Smooth muscle cell (in vitro differentiated cells): ENCODE results near the gene HPS5. TPM values are rescaled to one million over a fixed set of nuclear protein-coding genes. Genes with fewer than 3 reads are reported as not detected.
"Not testable (repeated sequence)": the region's sequence is repeated elsewhere in the genome, so short reads cannot be mapped to it uniquely, and the experiment has no call there.

Experiments used
- DNase-seq: peaks from one replicate; lab custom pipeline; 2025; ENCODE audit not compliant: unreplicated experiment; lab: John Stamatoyannopoulos, UW
- H2AFZ ChIP-seq: fragments of 200-600 bp; sonication (generic); 2 replicates; pipeline ENCODE4 v1.6.0; 2016; ENCODE audit warnings: antibody characterized with exemption, low read depth, mild to moderate bottlenecking
- H3F3A ChIP-seq: fragments of 200-600 bp; sonication (generic); 2 replicates; pipeline ENCODE4 v1.6.0; 2017; ENCODE audit warnings: antibody characterized with exemption, low read depth
- H3K27ac ChIP-seq: fragments of 200-600 bp; sonication (generic); 2 replicates; pipeline ENCODE4 v1.5.1; 2016; ENCODE audit warnings: low read depth, mild to moderate bottlenecking
- H3K27me3 ChIP-seq: fragments of 200-600 bp; sonication (generic); 2 replicates; pipeline ENCODE4 v1.6.1; 2016; ENCODE audit warnings: low read depth, mild to moderate bottlenecking
- H3K36me3 ChIP-seq: fragments of 200-600 bp; sonication (generic); 2 replicates; pipeline ENCODE4 v1.5.1; 2016; ENCODE audit warnings: low read depth
- H3K4me1 ChIP-seq: fragments of 200-600 bp; sonication (generic); 2 replicates; pipeline ENCODE4 v1.5.1; 2016; ENCODE audit warnings: low read depth
- H3K4me2 ChIP-seq: fragments of 200-600 bp; sonication (generic); 2 replicates; pipeline ENCODE4 v1.6.0; 2016; ENCODE audit warnings: mild to moderate bottlenecking
- H3K4me3 ChIP-seq: fragments of 200-600 bp; sonication (generic); 2 replicates; pipeline ENCODE4 v1.5.1; 2016; ENCODE audit warnings: mild to moderate bottlenecking
- H3K79me2 ChIP-seq: fragments of 200-600 bp; sonication (generic); 2 replicates; pipeline ENCODE4 v1.6.0; 2016; ENCODE audit warnings: low read depth, mild to moderate bottlenecking
- H3K9ac ChIP-seq: fragments of 200-600 bp; sonication (generic); 2 replicates; pipeline ENCODE4 v1.6.0; 2016; ENCODE audit warnings: low read depth
- H3K9me3 ChIP-seq: fragments of 200-600 bp; sonication (generic); replicated peaks from 2 replicates; pipeline ENCODE4 v1.5.1; 2016; ENCODE audit warnings: low read depth
- H4K20me1 ChIP-seq: fragments of 200-600 bp; sonication (generic); 2 replicates; pipeline ENCODE4 v1.6.0; 2016; ENCODE audit warnings: low read depth
- whole genome bisulfite sequencing: methylation state at CpG from one replicate; pipeline ENCODE4 v1.1.7; 2016; ENCODE audit warnings: low lambda C conversion rate; 5-methylcytosine and 5-hydroxymethylcytosine counted together
- polyA plus RNA-seq: library from polyadenylated mRNA; unstranded; fragments of >200 nt; fragmentation: Nextera tagmentation; extraction: Ambion mirVana; gene quantifications from 2 replicates; pipeline ENCODE4 v1.2.1, GENCODE V29; 2016
- total RNA-seq: library from RNA; depleted of rRNA; stranded (reverse); fragments of >200 nt; gene quantifications from 2 replicates; pipeline ENCODE4 v1.2.3, GENCODE V29; 2014
- TF ChIP-seq, protein P1 (sequence below): fragments of 200-600 bp; sonication (generic); IDR thresholded peaks from 2 replicates; pipeline ENCODE4 v1.5.1; 2017; ENCODE audit warnings: borderline replicate concordance, mild to moderate bottlenecking, antibody characterized with exemption; ENCODE audit not compliant: insufficient read depth, poor library complexity, severe bottlenecking

HPS5 gene
- total and polyA plus RNA-seq, 2 experiments from 2014 or later: 7.4 to 13.1 TPM

DNA sequence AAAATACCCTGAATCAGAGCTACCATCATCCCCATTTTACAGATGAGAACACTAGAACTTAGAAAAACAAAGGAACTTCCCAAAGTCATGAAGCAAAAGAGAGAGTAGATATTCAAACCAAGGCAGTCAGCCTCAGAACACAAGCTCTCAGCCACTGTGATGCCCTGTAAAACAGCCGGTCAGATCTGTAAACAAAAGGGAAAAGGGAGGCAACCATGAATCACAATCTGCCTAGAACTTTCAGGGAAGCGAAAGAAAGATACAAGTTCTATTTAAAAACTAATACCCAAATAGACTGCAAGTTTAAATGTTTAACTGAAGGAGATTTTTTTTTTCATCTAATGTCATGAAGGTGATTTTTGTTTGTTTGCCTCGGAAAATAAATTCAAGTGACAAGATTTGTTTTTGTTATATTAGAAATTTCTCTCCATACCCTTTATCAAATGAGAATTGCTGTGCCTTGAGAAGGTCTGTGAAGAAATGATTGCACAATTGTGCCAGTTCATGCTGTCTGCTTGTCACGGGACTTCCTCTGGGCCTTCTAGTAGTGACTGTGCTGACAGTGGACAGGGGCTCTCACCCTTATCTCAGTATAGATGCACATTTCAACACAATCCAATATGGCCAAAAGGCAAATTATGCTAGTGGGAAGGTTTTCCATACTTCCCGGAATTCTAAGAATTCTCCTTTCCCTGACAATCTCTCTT, 44.2 kb downstream of the HPS5 start:
- no peaks in the 10 kb centered on the region for H3K4me1 ChIP-seq
- 86% methylated on average over 5 of the region's 5 CpGs for WGBS

DNA sequence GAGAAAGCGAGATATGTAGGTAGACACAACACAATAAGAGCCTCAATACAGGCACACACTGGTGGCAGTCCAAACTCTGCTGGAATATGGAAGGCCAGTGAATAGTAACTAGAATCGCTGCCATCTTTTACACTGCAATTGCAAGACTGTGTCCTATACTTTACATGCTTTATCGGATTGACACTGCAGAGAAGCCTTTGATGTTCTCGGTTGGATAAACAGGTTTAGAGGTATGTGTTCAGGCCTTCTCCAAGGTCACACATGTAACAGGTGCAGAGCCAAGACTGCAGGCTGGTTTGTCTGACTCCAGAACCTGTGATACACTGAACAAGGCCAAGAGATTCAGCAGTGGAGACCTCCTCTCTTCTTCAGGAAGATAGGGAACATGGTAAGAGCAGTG, 50.7 kb downstream of the HPS5 start:
- no peak overlapping the region for H3K4me3 ChIP-seq
- H3K9me3 ChIP-seq: no peaks in the 10 kb centered on the region
- H3K4me1 ChIP-seq: no peaks in the 10 kb centered on the region
- TF ChIP-seq, protein P1, sequence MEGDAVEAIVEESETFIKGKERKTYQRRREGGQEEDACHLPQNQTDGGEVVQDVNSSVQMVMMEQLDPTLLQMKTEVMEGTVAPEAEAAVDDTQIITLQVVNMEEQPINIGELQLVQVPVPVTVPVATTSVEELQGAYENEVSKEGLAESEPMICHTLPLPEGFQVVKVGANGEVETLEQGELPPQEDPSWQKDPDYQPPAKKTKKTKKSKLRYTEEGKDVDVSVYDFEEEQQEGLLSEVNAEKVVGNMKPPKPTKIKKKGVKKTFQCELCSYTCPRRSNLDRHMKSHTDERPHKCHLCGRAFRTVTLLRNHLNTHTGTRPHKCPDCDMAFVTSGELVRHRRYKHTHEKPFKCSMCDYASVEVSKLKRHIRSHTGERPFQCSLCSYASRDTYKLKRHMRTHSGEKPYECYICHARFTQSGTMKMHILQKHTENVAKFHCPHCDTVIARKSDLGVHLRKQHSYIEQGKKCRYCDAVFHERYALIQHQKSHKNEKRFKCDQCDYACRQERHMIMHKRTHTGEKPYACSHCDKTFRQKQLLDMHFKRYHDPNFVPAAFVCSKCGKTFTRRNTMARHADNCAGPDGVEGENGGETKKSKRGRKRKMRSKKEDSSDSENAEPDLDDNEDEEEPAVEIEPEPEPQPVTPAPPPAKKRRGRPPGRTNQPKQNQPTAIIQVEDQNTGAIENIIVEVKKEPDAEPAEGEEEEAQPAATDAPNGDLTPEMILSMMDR: no peak
- no peaks in the 10 kb centered on the region for H3K36me3 ChIP-seq
- no peak overlapping the region for H3K27ac ChIP-seq
- no peak for DNase-seq
- H3K79me2 ChIP-seq: no peaks in the 10 kb centered on the region
- 73% methylated on average over 4 of the region's 4 CpGs for WGBS
- no peaks in the 10 kb centered on the region for H3F3A ChIP-seq
- no peak overlapping the region for H3K9ac ChIP-seq
- H2AFZ ChIP-seq: no peak overlapping the region
- H4K20me1 ChIP-seq: no peaks in the 10 kb centered on the region
- no peak overlapping the region for H3K4me2 ChIP-seq
- no peaks in the 10 kb centered on the region for H3K27me3 ChIP-seq

More for the DNA sequence above, 44.2 kb downstream of the HPS5 start:
- Histone ChIP-seq H3K79me2 (no peaks in the 10 kb centered on the region), H4K20me1 (no peaks in the 10 kb centered on the region), H3F3A (no peaks in the 10 kb centered on the region), H3K36me3 (peaks cover 7% of the 10 kb centered on the region), H3K4me3 (no peak overlapping the region), H2AFZ (no peak overlapping the region), H3K27ac (no peak overlapping the region), H3K9ac (no peak overlapping the region), H3K4me2 (no peak overlapping the region), H3K27me3 (no peaks in the 10 kb centered on the region), H3K9me3 (no peaks in the 10 kb centered on the region)
- no peak for DNase-seq
- TF ChIP-seq, protein P1: no peak

- no peaks in the 10 kb centered on the region for H3K79me2 ChIP-seq
- no peaks in the 10 kb centered on the region for H3K4me1 ChIP-seq
- no peak overlapping the region for H3K9ac ChIP-seq
- H3K4me2 ChIP-seq: no peak overlapping the region
- no peaks in the 10 kb centered on the region for H3F3A ChIP-seq
- TF ChIP-seq, protein P1: no peak
- no peak overlapping the region for H3K4me3 ChIP-seq
- H3K27ac ChIP-seq: no peak overlapping the region
- H3K27me3 ChIP-seq: no peaks in the 10 kb centered on the region
- H2AFZ ChIP-seq: no peak overlapping the region
- whole genome bisulfite sequencing: 84% methylated on average over 4 of the region's 4 CpGs
- no peaks in the 10 kb centered on the region for H4K20me1 ChIP-seq
- DNase-seq: no peak
- H3K36me3 ChIP-seq: no peaks in the 10 kb centered on the region
- no peaks in the 10 kb centered on the region for H3K9me3 ChIP-seq
These were observed 51.8 kb downstream of the HPS5 start for GRCh38 chr11:18270102-18270501.

DNA sequence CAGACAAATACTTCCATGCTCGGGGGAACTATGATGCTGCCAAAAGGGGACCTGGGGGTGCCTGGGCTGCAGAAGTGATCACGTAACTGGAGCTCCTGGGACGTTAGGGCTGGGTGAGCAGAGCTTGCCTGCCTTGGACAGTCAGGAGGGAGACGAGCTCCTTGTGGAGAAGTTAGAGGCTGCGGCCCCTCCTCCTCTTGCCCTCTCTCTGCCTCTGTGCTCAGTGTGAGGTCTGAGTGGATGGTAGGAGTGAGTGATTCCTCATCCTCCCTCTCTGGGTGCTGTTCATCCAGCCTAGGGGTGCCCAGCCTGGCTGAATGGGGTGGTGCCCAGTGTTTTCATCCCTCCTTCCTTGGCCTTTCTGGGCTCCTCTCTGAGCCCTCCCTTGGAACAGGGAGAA, 52.7 kb downstream of the HPS5 start:
- WGBS: no CpG with 5 or more reads among the region's 5 CpGs
- not testable (repeated sequence) for H3K27me3 ChIP-seq, H3F3A ChIP-seq, H3K4me1 ChIP-seq, H3K27ac ChIP-seq, H3K4me3 ChIP-seq, DNase-seq, H3K9me3 ChIP-seq, H3K4me2 ChIP-seq, H4K20me1 ChIP-seq, H3K79me2 ChIP-seq, H3K9ac ChIP-seq, H3K36me3 ChIP-seq, H2AFZ ChIP-seq

DNA sequence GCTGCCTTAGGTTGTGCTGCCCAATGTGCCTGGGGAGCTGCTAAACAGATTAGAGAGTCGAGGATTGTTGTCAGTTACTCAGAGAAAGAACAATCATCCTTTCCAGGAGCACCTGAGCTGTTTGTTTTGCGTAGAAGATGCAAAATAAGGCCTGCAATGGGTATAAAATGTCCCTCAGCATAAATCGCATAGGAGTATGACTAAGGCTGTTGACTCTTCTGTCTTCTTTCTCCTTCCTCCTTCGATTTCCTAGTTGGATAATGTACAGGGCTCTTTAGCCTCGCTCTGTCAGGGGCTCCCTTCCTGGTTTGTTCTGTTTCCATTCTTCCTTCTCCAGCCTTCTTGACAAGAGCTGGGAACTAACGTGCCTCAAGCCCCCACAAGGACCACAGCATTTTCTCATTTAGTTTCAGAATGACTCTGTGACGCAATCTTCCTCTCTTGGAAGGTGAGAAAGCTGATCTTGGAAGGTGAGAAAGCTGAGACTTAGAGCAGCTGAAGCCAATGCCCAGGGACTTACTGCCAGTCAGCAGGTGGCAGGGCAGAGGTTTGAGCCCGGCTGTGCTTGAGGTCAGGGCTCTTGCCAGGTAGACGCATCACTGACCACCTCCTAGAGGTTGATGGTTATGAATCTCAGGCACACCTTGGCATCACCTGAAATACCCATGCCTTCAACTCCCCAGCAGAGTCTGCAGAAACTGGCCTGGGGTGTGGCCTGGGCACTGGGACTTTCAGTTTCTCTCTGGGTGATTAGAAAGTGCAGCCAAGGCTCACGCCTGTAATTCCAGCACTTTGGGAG, 54.4 kb downstream of the HPS5 start:
- not testable (repeated sequence) for H3K4me1 ChIP-seq, H3K79me2 ChIP-seq
- 75% methylated on average over 8 of the region's 10 CpGs for WGBS

More for the DNA sequence above, 54.4 kb downstream of the HPS5 start:
- not testable (repeated sequence) for H3K4me2 ChIP-seq, H2AFZ ChIP-seq, H4K20me1 ChIP-seq, H3F3A ChIP-seq, H3K9ac ChIP-seq, H3K36me3 ChIP-seq, DNase-seq, H3K27ac ChIP-seq, H3K4me3 ChIP-seq, H3K27me3 ChIP-seq, H3K9me3 ChIP-seq
